GM12878 (cell line): ENCODE results near the gene TPRG1. TPM values are rescaled to one million over a fixed set of nuclear protein-coding genes. Genes with fewer than 3 reads are reported as not detected.

Experiments
- BRCA1 ChIP-seq: IDR thresholded peaks from 2 replicates; pipeline ENCODE4 v1.6.1; 2011; ENCODE audit warnings: low read depth, low read length, improper control_type of control experiment
- EED ChIP-seq: sonication (generic); IDR thresholded peaks from 2 replicates; pipeline ENCODE4 v1.6.1; 2016; ENCODE audit warnings: antibody characterized with exemption, low read depth
- ESRRA ChIP-seq: IDR thresholded peaks from 2 replicates; pipeline ENCODE4 v1.6.1; 2012; ENCODE audit warnings: mild to moderate bottlenecking, low read length, improper control_type of control experiment
- FOXM1 ChIP-seq: IDR thresholded peaks from 2 replicates; pipeline ENCODE4 v1.6.1; 2012; ENCODE audit warnings: low read depth, mild to moderate bottlenecking, inconsistent platforms, low read length, moderate library complexity
- HDGF ChIP-seq: fragments of 450-650 bp; IDR thresholded peaks from 2 replicates; pipeline ENCODE4 v1.6.1; 2016; ENCODE audit warnings: antibody characterized with exemption
- JUNB ChIP-seq: IDR thresholded peaks from 2 replicates; pipeline ENCODE4 v1.6.1; 2016; ENCODE audit warnings: antibody characterized with exemption, mild to moderate bottlenecking
- MTA2 ChIP-seq: fragments of 450-650 bp; IDR thresholded peaks from 2 replicates; pipeline ENCODE4 v1.6.1; 2016; ENCODE audit warnings: low read depth, mild to moderate bottlenecking, moderate library complexity
- MYC ChIP-seq: IDR thresholded peaks from 2 replicates; pipeline ENCODE4 v1.6.1; 2011; ENCODE audit warnings: mild to moderate bottlenecking, low read length, moderate library complexity, inconsistent platforms; ENCODE audit not compliant: insufficient read depth, insufficient replicate concordance, insufficient read length, severe bottlenecking
- NFIC ChIP-seq: IDR thresholded peaks from 2 replicates; pipeline ENCODE4 v1.6.1; 2012; ENCODE audit warnings: low read depth, mild to moderate bottlenecking, inconsistent platforms, low read length, moderate library complexity
- NR2F1 ChIP-seq: fragments of 450-650 bp; conservative IDR thresholded peaks from 2 replicates; pipeline ENCODE4 v1.6.1; 2017; ENCODE audit warnings: mild to moderate bottlenecking
- PAX5 ChIP-seq: IDR thresholded peaks from 2 replicates; pipeline ENCODE4 v1.6.1; 2011; ENCODE audit warnings: low read depth, low read length, borderline replicate concordance
- RAD21 ChIP-seq: IDR thresholded peaks from 2 replicates; pipeline ENCODE4 v1.6.1; 2011; ENCODE audit warnings: mild to moderate bottlenecking, low read depth, low read length, moderate library complexity; ENCODE audit not compliant: insufficient read depth
- RBBP5 ChIP-seq: fragments of 200-600 bp; sonication (generic); conservative IDR thresholded peaks from 2 replicates; pipeline ENCODE4 v1.6.1; 2016
- TBL1XR1 ChIP-seq: IDR thresholded peaks from 2 replicates; pipeline ENCODE4 v1.6.1; 2012; ENCODE audit warnings: low read depth, low read length, improper control_type of control experiment
- YY1 ChIP-seq: IDR thresholded peaks from 2 replicates; pipeline ENCODE4 v1.6.1; 2011; ENCODE audit warnings: low read depth, mild to moderate bottlenecking, low read length
- polyA plus RNA-seq, 11 experiments: library from polyadenylated mRNA; depleted of rRNA in 4 of 11; unstranded in 6 of 11; stranded (reverse) in 5 of 11; fragments of >200 nt; fragmentation: Nextera tagmentation in 4 of 11; fragmentation: Illumina TruSeq in 1 of 11; extraction: Ambion mirVana in 4 of 11; extraction: Trizol in 1 of 11; gene quantifications; 1 replicate in 1 of 11; 2 replicates in 10 of 11; pipeline versions ENCODE4 v1.2.1 to v1.2.3, GENCODE V29; 2011 to 2016; ENCODE audit warnings: inconsistent platforms in 2 of 11, missing spikeins in 2 of 11, low read depth in 1 of 11
- total RNA-seq, 4 experiments: library from RNA; depleted of rRNA in 3 of 4; stranded (reverse); fragments of >200 nt in 3 of 4; fragmentation: Illumina TruSeq in 1 of 4; extraction: Trizol in 1 of 4; gene quantifications; 2 replicates each; pipeline versions ENCODE4 v1.2.1 to v1.2.3, GENCODE V29; 2013 to 2021
- TF ChIP-seq, protein P1 (sequence below): IDR thresholded peaks from 2 replicates; pipeline ENCODE4 v1.6.1; 2012; ENCODE audit warnings: low read length, inconsistent platforms
- TF ChIP-seq, protein P2 (sequence below): IDR thresholded peaks from 2 replicates; pipeline ENCODE4 v1.6.1; 2012; ENCODE audit warnings: low read depth, low read length, improper control_type of control experiment
- TF ChIP-seq, protein P3 (sequence below): IDR thresholded peaks from 2 replicates; pipeline ENCODE4 v1.6.1; 2011; ENCODE audit warnings: borderline replicate concordance, low read depth, mild to moderate bottlenecking, moderate library complexity, mixed read lengths, low read length; ENCODE audit not compliant: insufficient read depth; ENCODE audit errors: extremely low read length
- TF ChIP-seq, protein P4 (sequence below): fragments of 450-650 bp; IDR thresholded peaks from 2 replicates; pipeline ENCODE4 v1.6.1; 2017; ENCODE audit warnings: mild to moderate bottlenecking, moderate library complexity

TPRG1 gene
- total and polyA plus RNA-seq, 10 of the 15 experiments (the other 5 are each of a cell fraction or from before 2014, with no cell fraction given), result 0.26 to 30.7 (median 3.6) TPM

DNA sequence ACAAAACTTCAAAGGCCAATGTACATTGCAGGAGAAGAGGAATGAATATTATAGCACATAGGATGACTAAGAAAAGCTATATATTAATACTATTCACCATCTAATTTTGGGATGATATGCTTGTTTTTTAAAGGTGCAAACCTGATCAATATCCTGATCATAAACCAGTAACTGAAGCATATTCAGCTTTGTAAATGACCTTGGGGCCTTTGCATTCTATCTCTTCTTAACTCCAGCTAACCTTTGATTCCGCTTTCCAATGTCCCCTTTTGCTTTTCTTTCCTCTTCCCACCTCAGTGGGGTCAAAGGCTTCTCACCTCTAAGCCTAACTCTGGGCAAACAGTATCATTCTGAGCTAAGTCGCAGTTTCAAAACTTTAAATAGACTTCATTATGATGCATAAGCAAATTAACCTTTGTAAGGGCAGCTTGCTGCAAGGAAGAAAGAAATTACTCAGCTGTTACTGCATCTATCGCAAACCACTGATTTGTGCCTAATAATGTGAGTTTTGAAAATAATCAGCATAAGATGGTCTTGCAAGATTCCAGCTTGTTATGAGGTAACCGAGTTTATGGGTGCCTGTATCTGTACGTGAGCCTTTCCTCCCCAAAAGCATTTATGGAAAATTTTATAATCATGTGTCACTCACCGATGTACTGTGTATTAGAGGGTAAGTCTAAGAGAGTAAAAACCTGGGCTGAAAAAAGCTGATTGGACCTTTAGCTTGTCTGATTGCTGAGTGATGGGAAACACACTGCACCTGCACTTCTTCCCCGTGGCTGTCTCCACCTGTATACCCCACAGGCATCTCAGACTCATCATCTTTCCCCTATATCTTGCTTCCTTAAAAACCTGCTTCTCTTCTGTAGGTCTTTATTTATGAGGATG is 116.8 kb downstream of the TPRG1 start (continued):
- TF ChIP-seq, protein P1, sequence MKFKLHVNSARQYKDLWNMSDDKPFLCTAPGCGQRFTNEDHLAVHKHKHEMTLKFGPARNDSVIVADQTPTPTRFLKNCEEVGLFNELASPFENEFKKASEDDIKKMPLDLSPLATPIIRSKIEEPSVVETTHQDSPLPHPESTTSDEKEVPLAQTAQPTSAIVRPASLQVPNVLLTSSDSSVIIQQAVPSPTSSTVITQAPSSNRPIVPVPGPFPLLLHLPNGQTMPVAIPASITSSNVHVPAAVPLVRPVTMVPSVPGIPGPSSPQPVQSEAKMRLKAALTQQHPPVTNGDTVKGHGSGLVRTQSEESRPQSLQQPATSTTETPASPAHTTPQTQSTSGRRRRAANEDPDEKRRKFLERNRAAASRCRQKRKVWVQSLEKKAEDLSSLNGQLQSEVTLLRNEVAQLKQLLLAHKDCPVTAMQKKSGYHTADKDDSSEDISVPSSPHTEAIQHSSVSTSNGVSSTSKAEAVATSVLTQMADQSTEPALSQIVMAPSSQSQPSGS, result peak; percentile 86
- TF ChIP-seq MTA2 (peak; percentile 69), BRCA1 (no peak), PAX5 (peak; percentile 78; the same call in 1 of the 2 replicates), MYC (no peak), JUNB (peak; percentile 87), EED (peak; percentile 93), FOXM1 (peak; percentile 96), NR2F1 (peak; percentile 98), NFIC (peak; percentile 96), RBBP5 (no peak), ESRRA (0 out of 2 replicates have a peak, but pooled peaks have one; percentile 67), HDGF (no peak), RAD21 (peak; percentile 10; the same call in 1 of the 2 replicates), TBL1XR1 (peak; percentile 58; the same call in 1 of the 2 replicates), YY1 (no peak)
- TF ChIP-seq, protein P2, sequence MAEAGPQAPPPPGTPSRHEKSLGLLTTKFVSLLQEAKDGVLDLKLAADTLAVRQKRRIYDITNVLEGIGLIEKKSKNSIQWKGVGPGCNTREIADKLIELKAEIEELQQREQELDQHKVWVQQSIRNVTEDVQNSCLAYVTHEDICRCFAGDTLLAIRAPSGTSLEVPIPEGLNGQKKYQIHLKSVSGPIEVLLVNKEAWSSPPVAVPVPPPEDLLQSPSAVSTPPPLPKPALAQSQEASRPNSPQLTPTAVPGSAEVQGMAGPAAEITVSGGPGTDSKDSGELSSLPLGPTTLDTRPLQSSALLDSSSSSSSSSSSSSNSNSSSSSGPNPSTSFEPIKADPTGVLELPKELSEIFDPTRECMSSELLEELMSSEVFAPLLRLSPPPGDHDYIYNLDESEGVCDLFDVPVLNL, result no peak
- TF ChIP-seq, protein P3, sequence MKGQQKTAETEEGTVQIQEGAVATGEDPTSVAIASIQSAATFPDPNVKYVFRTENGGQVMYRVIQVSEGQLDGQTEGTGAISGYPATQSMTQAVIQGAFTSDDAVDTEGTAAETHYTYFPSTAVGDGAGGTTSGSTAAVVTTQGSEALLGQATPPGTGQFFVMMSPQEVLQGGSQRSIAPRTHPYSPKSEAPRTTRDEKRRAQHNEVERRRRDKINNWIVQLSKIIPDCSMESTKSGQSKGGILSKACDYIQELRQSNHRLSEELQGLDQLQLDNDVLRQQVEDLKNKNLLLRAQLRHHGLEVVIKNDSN, result no peak
- TF ChIP-seq, protein P4, sequence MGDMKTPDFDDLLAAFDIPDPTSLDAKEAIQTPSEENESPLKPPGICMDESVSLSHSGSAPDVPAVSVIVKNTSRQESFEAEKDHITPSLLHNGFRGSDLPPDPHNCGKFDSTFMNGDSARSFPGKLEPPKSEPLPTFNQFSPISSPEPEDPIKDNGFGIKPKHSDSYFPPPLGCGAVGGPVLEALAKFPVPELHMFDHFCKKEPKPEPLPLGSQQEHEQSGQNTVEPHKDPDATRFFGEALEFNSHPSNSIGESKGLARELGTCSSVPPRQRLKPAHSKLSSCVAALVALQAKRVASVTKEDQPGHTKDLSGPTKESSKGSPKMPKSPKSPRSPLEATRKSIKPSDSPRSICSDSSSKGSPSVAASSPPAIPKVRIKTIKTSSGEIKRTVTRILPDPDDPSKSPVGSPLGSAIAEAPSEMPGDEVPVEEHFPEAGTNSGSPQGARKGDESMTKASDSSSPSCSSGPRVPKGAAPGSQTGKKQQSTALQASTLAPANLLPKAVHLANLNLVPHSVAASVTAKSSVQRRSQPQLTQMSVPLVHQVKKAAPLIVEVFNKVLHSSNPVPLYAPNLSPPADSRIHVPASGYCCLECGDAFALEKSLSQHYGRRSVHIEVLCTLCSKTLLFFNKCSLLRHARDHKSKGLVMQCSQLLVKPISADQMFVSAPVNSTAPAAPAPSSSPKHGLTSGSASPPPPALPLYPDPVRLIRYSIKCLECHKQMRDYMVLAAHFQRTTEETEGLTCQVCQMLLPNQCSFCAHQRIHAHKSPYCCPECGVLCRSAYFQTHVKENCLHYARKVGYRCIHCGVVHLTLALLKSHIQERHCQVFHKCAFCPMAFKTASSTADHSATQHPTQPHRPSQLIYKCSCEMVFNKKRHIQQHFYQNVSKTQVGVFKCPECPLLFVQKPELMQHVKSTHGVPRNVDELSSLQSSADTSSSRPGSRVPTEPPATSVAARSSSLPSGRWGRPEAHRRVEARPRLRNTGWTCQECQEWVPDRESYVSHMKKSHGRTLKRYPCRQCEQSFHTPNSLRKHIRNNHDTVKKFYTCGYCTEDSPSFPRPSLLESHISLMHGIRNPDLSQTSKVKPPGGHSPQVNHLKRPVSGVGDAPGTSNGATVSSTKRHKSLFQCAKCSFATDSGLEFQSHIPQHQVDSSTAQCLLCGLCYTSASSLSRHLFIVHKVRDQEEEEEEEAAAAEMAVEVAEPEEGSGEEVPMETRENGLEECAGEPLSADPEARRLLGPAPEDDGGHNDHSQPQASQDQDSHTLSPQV, result no peak
